LNCaP clone FGC (cell line): ENCODE data around the gene CPLX3.

ENCODE experiments used
- DNase-seq: peaks from one replicate; pipeline ENCODE4 v3.0.0-alpha.2; 2011; ENCODE audit warnings: low read depth
- H3K4me3 ChIP-seq: 2 replicates; pipeline ENCODE4 v1.5.1; 2011; ENCODE audit warnings: mild to moderate bottlenecking, low read depth, low read length, control low read depth
- CTCF ChIP-seq: IDR thresholded peaks from 2 replicates; pipeline ENCODE4 v1.5.1; 2012; ENCODE audit warnings: mild to moderate bottlenecking; ENCODE audit not compliant: control insufficient read depth, insufficient read depth; ENCODE audit errors: extremely low read depth

CPLX3 gene

GRCh38 chr15:74856537-74856936 is 30.1 kb downstream of the CPLX3 start:
- no peak overlapping the region for H3K4me3 ChIP-seq
- no peak for DNase-seq
- no peak for TF ChIP-seq CTCF

- TF ChIP-seq CTCF: no peak
- no peak for DNase-seq
- no peak overlapping the region for H3K4me3 ChIP-seq
Measured at GRCh38 chr15:74857082-74857655, 30.7 kb downstream of the CPLX3 start.

GRCh38 chr15:74857671-74858368 is 31.4 kb downstream of the CPLX3 start:
- no peak for DNase-seq
- TF ChIP-seq CTCF: no peak
- H3K4me3 ChIP-seq: no peak overlapping the region

GRCh38 chr15:74858369-74858740 is 31.9 kb downstream of the CPLX3 start:
- no peak for DNase-seq
- TF ChIP-seq CTCF: no peak
- H3K4me3 ChIP-seq: no peak overlapping the region

GRCh38 chr15:74863239-74864056 is 37.0 kb downstream of the CPLX3 start:
- H3K4me3 ChIP-seq: no peak overlapping the region
- no peak for DNase-seq
- TF ChIP-seq CTCF: no peak

- TF ChIP-seq CTCF: no peak
- no peak overlapping the region for H3K4me3 ChIP-seq
- DNase-seq: no peak
Measured at GRCh38 chr15:74864296-74864695, 37.9 kb downstream of the CPLX3 start.
